Measurements from ENCODE around the gene ARHGAP22. TPM values are rescaled to one million over a fixed set of nuclear protein-coding genes. Genes with fewer than 3 reads are reported as not detected.
A peak's percentile ranks its signal among the peaks of the same experiment; 100 is the strongest.

ARHGAP22 gene
- total and polyA plus RNA-seq, 2 experiments from 2014 or later, result 3.2 to 7.8 TPM

DNA sequence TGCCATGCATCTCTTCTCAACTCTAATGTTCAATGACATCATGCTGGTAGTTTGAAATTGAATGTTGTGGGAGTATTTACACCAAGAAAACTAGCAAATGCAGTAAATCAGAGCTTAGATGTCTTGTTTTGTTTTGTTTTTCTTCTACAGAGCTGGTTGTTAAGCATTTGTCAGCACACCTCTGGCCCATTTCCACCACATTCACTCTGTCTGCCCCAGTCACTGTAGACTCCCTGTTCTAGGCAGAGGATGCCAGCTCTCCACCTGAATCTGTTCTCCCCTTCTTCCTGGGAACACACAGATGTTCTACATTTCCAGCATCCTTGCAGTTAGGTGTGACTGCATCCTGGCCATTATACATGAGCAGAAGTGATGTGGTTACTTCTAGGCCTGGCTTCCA is 4.1 kb upstream of the ARHGAP22 start:
- H3K4me3 ChIP-seq, result no peak overlapping the region
- H3K27me3 ChIP-seq, result peaks cover 22% of the 10 kb centered on the region
- H3K4me1 ChIP-seq (ENCODE audit: low read depth), result no peaks in the 10 kb centered on the region
- DNase-seq (ENCODE audit: low read depth in 1 of 2, low spot score in 1 of 2), result no peak
- no peak overlapping the region for H3K27ac ChIP-seq
- H3K9me3 ChIP-seq (ENCODE audit: low read depth), result no peaks in the 10 kb centered on the region
- no peaks in the 10 kb centered on the region for H3K36me3 ChIP-seq
- TF ChIP-seq, protein P1, sequence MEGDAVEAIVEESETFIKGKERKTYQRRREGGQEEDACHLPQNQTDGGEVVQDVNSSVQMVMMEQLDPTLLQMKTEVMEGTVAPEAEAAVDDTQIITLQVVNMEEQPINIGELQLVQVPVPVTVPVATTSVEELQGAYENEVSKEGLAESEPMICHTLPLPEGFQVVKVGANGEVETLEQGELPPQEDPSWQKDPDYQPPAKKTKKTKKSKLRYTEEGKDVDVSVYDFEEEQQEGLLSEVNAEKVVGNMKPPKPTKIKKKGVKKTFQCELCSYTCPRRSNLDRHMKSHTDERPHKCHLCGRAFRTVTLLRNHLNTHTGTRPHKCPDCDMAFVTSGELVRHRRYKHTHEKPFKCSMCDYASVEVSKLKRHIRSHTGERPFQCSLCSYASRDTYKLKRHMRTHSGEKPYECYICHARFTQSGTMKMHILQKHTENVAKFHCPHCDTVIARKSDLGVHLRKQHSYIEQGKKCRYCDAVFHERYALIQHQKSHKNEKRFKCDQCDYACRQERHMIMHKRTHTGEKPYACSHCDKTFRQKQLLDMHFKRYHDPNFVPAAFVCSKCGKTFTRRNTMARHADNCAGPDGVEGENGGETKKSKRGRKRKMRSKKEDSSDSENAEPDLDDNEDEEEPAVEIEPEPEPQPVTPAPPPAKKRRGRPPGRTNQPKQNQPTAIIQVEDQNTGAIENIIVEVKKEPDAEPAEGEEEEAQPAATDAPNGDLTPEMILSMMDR (IDR thresholded peaks at IDR 0.05; ENCODE audit: low read depth, low read length), result no peak

DNA sequence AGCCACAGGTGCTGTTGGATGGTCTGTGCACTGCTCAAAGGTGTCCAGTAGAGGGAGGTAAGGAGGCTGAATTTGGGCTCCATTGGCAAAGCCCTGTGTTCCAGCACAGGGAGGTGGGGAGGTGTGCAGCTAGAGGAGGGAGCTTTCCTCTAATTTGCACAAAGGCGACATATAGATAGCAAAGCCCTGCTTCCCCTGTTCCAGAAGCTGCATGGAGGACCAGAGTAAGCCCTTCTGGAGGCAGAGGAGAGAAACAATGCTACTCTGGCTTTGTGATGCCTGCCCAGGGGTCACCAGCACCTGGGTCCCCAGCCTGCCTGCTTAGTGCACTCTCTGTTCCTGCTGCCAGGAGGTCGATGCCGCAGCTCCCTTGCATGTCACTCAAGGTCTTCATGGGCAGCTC is 3.4 kb upstream of the ARHGAP22 start:
- Histone ChIP-seq H3K27me3 (peaks cover 29% of the 10 kb centered on the region), H3K9me3 (ENCODE audit: low read depth) (no peaks in the 10 kb centered on the region), H3K4me1 (ENCODE audit: low read depth) (no peaks in the 10 kb centered on the region), H3K27ac (no peak overlapping the region), H3K4me3 (no peak overlapping the region), H3K36me3 (no peaks in the 10 kb centered on the region)
- TF ChIP-seq, protein P1 (IDR thresholded peaks at IDR 0.05; ENCODE audit: low read depth, low read length), result peak; percentile 82
- DNase-seq (ENCODE audit: low read depth in 1 of 2, low spot score in 1 of 2), result peak; percentile 48 to 50

DNA sequence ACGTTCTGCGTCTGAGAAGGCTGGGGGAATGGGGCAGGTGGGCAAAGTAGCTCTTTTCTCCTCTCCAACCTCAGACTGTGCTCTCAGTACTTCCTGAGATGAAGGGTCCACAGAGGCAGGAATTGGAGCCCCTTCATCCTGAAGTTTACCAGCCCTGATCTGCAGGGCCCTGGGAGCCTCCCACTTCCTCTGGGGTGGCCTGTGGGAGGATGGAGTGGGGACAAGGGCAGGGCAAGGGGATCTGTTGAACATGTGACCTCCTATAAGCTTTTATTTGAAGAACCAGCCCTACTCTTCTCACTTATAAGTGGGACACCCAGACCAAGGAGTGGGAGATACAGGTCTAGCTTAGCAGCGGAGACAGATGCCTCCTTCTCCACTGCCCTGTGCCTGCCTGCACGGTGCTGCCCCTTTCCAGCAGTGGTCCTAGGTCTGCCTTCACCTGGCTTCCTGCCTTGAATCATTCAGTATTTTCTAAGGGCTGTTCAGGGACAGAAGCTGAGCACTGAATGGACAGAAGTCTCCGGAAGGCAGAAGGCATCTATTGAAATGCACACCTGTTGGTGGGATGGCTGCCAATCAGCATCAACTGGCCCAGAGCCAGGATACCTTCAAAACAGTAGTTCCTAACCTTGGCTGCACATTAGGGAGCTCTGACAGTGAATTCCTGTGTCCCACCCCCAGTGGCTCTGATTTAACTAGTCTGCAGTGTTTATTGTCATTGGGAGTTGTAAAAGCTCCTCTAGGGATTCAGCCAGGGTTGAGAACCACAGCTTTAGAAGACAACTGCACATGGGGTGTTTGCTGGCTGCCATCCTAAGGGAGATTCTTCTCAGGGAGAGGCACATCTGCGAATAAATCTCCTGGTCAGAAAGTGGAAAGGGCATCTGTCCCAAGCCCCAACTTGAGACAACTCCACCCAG is 2.7 kb upstream of the ARHGAP22 start:
- H3K27me3 ChIP-seq, result peaks cover 30% of the 10 kb centered on the region
- H3K4me3 ChIP-seq, result no peak overlapping the region
- H3K4me1 ChIP-seq (ENCODE audit: low read depth), result no peaks in the 10 kb centered on the region
- no peak overlapping the region for H3K27ac ChIP-seq
- DNase-seq (ENCODE audit: low read depth in 1 of 2, low spot score in 1 of 2), result no peak
- H3K36me3 ChIP-seq, result no peaks in the 10 kb centered on the region
- H3K9me3 ChIP-seq (ENCODE audit: low read depth), result no peaks in the 10 kb centered on the region
- TF ChIP-seq, protein P1 (IDR thresholded peaks at IDR 0.05; ENCODE audit: low read depth, low read length), result no peak

- peak in 1 of 2 donors; percentile 92 for DNase-seq (ENCODE audit: low read depth in 1 of 2, low spot score in 1 of 2)
- Histone ChIP-seq H3K4me1 (ENCODE audit: low read depth) (no peaks in the 10 kb centered on the region), H3K4me3 (no peak overlapping the region), H3K36me3 (no peaks in the 10 kb centered on the region), H3K9me3 (ENCODE audit: low read depth) (no peaks in the 10 kb centered on the region), H3K27ac (no peak overlapping the region), H3K27me3 (peaks cover 30% of the 10 kb centered on the region)
- TF ChIP-seq, protein P1 (IDR thresholded peaks at IDR 0.05; ENCODE audit: low read depth, low read length), result no peak
Measured at GRCh38 chr10:48606530-48607355, 1.9 kb upstream of the ARHGAP22 start.

DNA sequence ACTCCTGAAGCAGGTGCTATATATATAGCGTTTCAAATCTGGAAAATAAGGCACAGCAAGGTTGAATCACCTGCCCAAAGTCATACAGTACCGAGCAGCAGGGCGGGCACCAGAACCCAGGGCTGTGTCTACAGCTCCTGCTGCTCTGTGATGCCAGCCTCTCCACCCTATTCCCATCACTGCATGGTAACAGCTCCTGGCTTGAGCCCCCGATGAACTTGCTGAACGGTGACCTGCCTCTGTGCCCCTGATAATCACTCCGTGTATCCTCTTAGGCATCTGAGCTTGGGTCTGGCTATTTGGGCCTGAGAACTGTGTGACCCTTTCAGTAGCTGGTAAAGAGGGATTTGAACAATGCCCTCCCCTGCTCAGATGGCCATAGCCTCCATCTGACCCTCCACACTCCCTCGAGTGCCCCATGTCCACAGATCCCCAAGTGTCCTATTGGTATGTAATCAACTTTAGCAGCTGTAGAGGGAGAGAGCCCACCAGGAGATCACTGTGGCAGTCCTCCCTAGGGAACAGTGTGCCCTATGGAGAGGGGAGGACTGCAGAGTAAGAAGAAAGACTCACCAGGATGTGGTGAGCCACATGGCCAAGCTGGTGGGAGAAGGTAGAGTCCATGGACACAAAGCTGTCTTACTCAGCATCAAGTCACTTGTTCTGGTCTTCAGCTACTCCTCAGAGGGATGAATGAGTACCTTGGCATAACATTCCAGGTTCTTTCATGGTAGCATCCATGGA is 1.1 kb upstream of the ARHGAP22 start:
- H3K4me3 ChIP-seq, result no peak overlapping the region
- H3K27ac ChIP-seq, result no peak overlapping the region
- peaks cover 30% of the 10 kb centered on the region for H3K27me3 ChIP-seq
- H3K9me3 ChIP-seq (ENCODE audit: low read depth), result no peaks in the 10 kb centered on the region
- no peaks in the 10 kb centered on the region for H3K36me3 ChIP-seq
- TF ChIP-seq, protein P1 (IDR thresholded peaks at IDR 0.05; ENCODE audit: low read depth, low read length), result no peak
- DNase-seq (ENCODE audit: low read depth in 1 of 2, low spot score in 1 of 2), result no peak
- no peaks in the 10 kb centered on the region for H3K4me1 ChIP-seq (ENCODE audit: low read depth)
